ENCODE data around the gene CTTNBP2NL. TPM values are rescaled to one million over a fixed set of nuclear protein-coding genes. Genes with fewer than 3 reads are reported as not detected.
A peak's percentile ranks its signal among the peaks of the same experiment; 100 is the strongest.

Gene CTTNBP2NL
- total RNA-seq, 1 experiment from 2014 or later: 32.2 TPM

GRCh38 chr1:112510340-112510739 lies 114.3 kb downstream of the CTTNBP2NL start:
- H3K27me3 ChIP-seq (ENCODE audit: insufficient read depth, low read depth): peaks cover 11% of the 10 kb centered on the region; the same call in 1 of the 2 replicates
- no peaks in the 10 kb centered on the region for H3K79me2 ChIP-seq (ENCODE audit: low read depth)
- peaks cover 15% of the 10 kb centered on the region for H3K4me1 ChIP-seq (replicated peaks; ENCODE audit: insufficient read depth)
- H3K27ac ChIP-seq: no peak overlapping the region
- no peaks in the 10 kb centered on the region for H4K20me1 ChIP-seq (ENCODE audit: insufficient read depth)
- H2AFZ ChIP-seq: no peak overlapping the region
- intact Hi-C loops (cut with micrococcal nuclease; ENCODE audit: unreplicated experiment): no loop called here
- no peak for TF ChIP-seq EZH2 (IDR thresholded peaks at IDR 0.05; ENCODE audit: low read depth)
- no peak for TF ChIP-seq CTCF (conservative IDR thresholded peaks at IDR 0.05)
- no peak overlapping the region for H3K4me2 ChIP-seq
- no peaks in the 10 kb centered on the region for H3K9me2 ChIP-seq (ENCODE audit: insufficient read depth)
- CTCF ChIA-PET: no interaction called here
- POLR2A ChIA-PET (ENCODE audit: unreplicated experiment): no interaction called here
- H3F3A ChIP-seq (ENCODE audit: insufficient read depth, low read depth): peaks cover 3% of the 10 kb centered on the region
- no peaks in the 10 kb centered on the region for H3K9me3 ChIP-seq (ENCODE audit: insufficient read depth, low read depth)
- no TSS peak for BruUV-seq (replicated peaks)
- DNase-seq: peak in 1 of 2 experiments; percentile 25
- no peak overlapping the region for H3K4me3 ChIP-seq
- H3K36me3 ChIP-seq (ENCODE audit: low read depth): no peaks in the 10 kb centered on the region

Small RNA genes lying within 50 kb of the gene (microRNA-seq; reads per million reads assigned to microRNA genes)
- gene MIR4256 (ENCODE audit: borderline number of aligned reads, borderline replicate concordance): not detected

Other genes starting within 250 kb of the CTTNBP2NL start
- gene WNT2B, start 112.8 kb downstream of the CTTNBP2NL start, total RNA-seq (2021): 0.98 and 1.1 TPM in 2 replicates
- gene ST7L, start 222.9 kb downstream of the CTTNBP2NL start, total RNA-seq (2021): 21.5 and 22.1 TPM in 2 replicates
- 101 and 145 TPM in 2 replicates for gene CAPZA1, start 223.6 kb downstream of the CTTNBP2NL start, total RNA-seq (2021)

All from PC-9 (cell line).